IMR-90 (cell line): ENCODE results near the gene PPP1R16B. TPM values are rescaled to one million over a fixed set of nuclear protein-coding genes. Genes with fewer than 3 reads are reported as not detected.

Experiments
- ATAC-seq: fragments of 200-7000 bp; cut with Tn5 transposase; 2 replicates; pipeline ENCODE4 v1.9.1; 2020; ENCODE audit warnings: low read depth, mild to moderate bottlenecking, moderate library complexity
- BruUV-seq: library from RNA; stranded (reverse); fragments of 400-500 nt; replicated peaks from 2 replicates; lab custom pipeline; 2021; lab: Mats Ljungman, UMichigan
- CTCF ChIA-PET: fragments of 300-600 bp; formaldehyde crosslinking; extraction: SDS; loops from one replicate; lab custom pipeline; 2021; ENCODE audit warnings: antibody characterized with exemption; lab: Yijun Ruan, JAX
- POLR2A ChIA-PET: fragments of 300-600 bp; sonication (Branson Sonifier 250); formaldehyde crosslinking; loops from one replicate; lab custom pipeline; 2022; ENCODE audit warnings: antibody characterized with exemption; ENCODE audit not compliant: unreplicated experiment; lab: Charles Lee
- DNase-seq: peaks from one replicate; pipeline ENCODE4 v3.0.0; 2013
- H2AFZ ChIP-seq: replicated peaks from 2 replicates; pipeline ENCODE3; 2013; ENCODE audit warnings: low read length, mild to moderate bottlenecking; ENCODE audit not compliant: poor library complexity
- H2AK5ac ChIP-seq: 2 replicates; pipeline ENCODE4 v1.6.1; 2013; ENCODE audit warnings: low read depth, low read length, inconsistent platforms
- H2AK9ac ChIP-seq: replicated peaks from 2 replicates; pipeline ENCODE3; 2013; ENCODE audit warnings: mild to moderate bottlenecking, low read depth, low read length, moderate library complexity; ENCODE audit not compliant: poor library complexity
- H2BK120ac ChIP-seq: 2 replicates; pipeline ENCODE4 v1.6.1; 2013; ENCODE audit warnings: low read depth, low read length, inconsistent platforms
- H2BK15ac ChIP-seq: 3 replicates; pipeline ENCODE4 v1.6.1; 2013; ENCODE audit warnings: low read depth, low read length, inconsistent platforms
- H2BK20ac ChIP-seq: 2 replicates; pipeline ENCODE4 v1.6.1; 2013; ENCODE audit warnings: low read depth, mild to moderate bottlenecking, inconsistent platforms, low read length, moderate library complexity
- H2BK5ac ChIP-seq: 2 replicates; pipeline ENCODE4 v1.6.1; 2013; ENCODE audit warnings: mild to moderate bottlenecking, low read depth, low read length, inconsistent platforms; ENCODE audit not compliant: poor library complexity, severe bottlenecking
- H3K14ac ChIP-seq: replicated peaks from 2 replicates; pipeline ENCODE4 v1.6.1; 2013; ENCODE audit warnings: low read depth, low read length, inconsistent platforms
- H3K18ac ChIP-seq: 2 replicates; pipeline ENCODE4 v1.6.1; 2013; ENCODE audit warnings: low read depth, low read length, control low read depth
- H3K23ac ChIP-seq: 2 replicates; pipeline ENCODE4 v1.6.1; 2013; ENCODE audit warnings: low read depth, low read length, inconsistent platforms
- H3K27ac ChIP-seq: 2 replicates; pipeline ENCODE4 v1.5.1; 2013; ENCODE audit warnings: mild to moderate bottlenecking, control low read depth, low read length; ENCODE audit not compliant: insufficient read depth
- H3K27me3 ChIP-seq: 2 replicates; pipeline ENCODE4 v1.6.1; 2013; ENCODE audit warnings: low read length; ENCODE audit not compliant: control insufficient read depth, insufficient read depth
- H3K36me3 ChIP-seq: 2 replicates; pipeline ENCODE4 v1.6.1; 2013; ENCODE audit warnings: low read length, mixed read lengths; ENCODE audit not compliant: control insufficient read depth, insufficient read depth
- H3K4ac ChIP-seq: 2 replicates; pipeline ENCODE4 v1.6.1; 2013; ENCODE audit warnings: low read depth, low read length, inconsistent platforms
- H3K4me1 ChIP-seq: 2 replicates; pipeline ENCODE4 v1.6.1; 2013; ENCODE audit warnings: low read length, mixed read lengths; ENCODE audit not compliant: control insufficient read depth, insufficient read depth
- H3K4me2 ChIP-seq: 2 replicates; pipeline ENCODE4 v1.6.1; 2013; ENCODE audit warnings: low read depth, mild to moderate bottlenecking, control low read depth, low read length, moderate library complexity
- H3K4me3 ChIP-seq: 2 replicates; pipeline ENCODE4 v1.5.1; 2013; ENCODE audit warnings: low read depth, mild to moderate bottlenecking, control low read depth, low read length, moderate library complexity; ENCODE audit not compliant: insufficient read depth
- H3K56ac ChIP-seq: 2 replicates; pipeline ENCODE4 v1.6.1; 2013; ENCODE audit warnings: low read length, inconsistent platforms; ENCODE audit not compliant: insufficient read depth; ENCODE audit errors: extremely low read depth
- H3K79me1 ChIP-seq, 2 experiments: 2 replicates each; pipeline ENCODE4 v1.6.1; 2013; ENCODE audit warnings: low read length in 2 of 2, inconsistent platforms in 1 of 2, low read depth in 1 of 2
- H3K9ac ChIP-seq: 2 replicates; pipeline ENCODE4 v1.6.1; 2013; ENCODE audit warnings: low read depth, low read length, control low read depth
- H3K9me1 ChIP-seq: 2 replicates; pipeline ENCODE4 v1.6.1; 2013; ENCODE audit warnings: low read length, inconsistent platforms; ENCODE audit not compliant: insufficient read depth
- H3K9me3 ChIP-seq: 2 replicates; pipeline ENCODE4 v1.6.1; 2013; ENCODE audit warnings: low read length; ENCODE audit not compliant: control insufficient read depth, insufficient read depth
- H4K20me1 ChIP-seq: 2 replicates; pipeline ENCODE4 v1.6.1; 2013; ENCODE audit warnings: low read length, inconsistent platforms; ENCODE audit not compliant: insufficient read depth
- H4K5ac ChIP-seq: 2 replicates; pipeline ENCODE4 v1.6.1; 2013; ENCODE audit warnings: mild to moderate bottlenecking, low read depth, low read length, control low read depth
- H4K8ac ChIP-seq, 2 experiments: 2 replicates each; pipeline ENCODE4 v1.6.1; 2013; ENCODE audit warnings: low read depth in 2 of 2, low read length in 2 of 2, control low read depth in 1 of 2, inconsistent platforms in 1 of 2
- H4K91ac ChIP-seq: 2 replicates; pipeline ENCODE4 v1.6.1; 2013; ENCODE audit warnings: low read depth, low read length, inconsistent platforms; ENCODE audit not compliant: insufficient read depth
- BHLHE40 ChIP-seq: fragments of 150-350 bp; IDR thresholded peaks from 2 replicates; pipeline ENCODE4 v1.6.1; 2016; ENCODE audit warnings: mild to moderate bottlenecking, low read depth, low read length
- CEBPB ChIP-seq: IDR thresholded peaks from 2 replicates; pipeline ENCODE4 v1.6.1; 2012; ENCODE audit warnings: low read depth, low read length, improper control_type of control experiment
- CHD1 ChIP-seq: IDR thresholded peaks from 2 replicates; pipeline ENCODE4 v1.6.1; 2012; ENCODE audit warnings: low read depth, low read length, improper control_type of control experiment
- ELK1 ChIP-seq: fragments of 150-350 bp; IDR thresholded peaks from 2 replicates; pipeline ENCODE4 v1.6.1; 2016; ENCODE audit warnings: low read depth, mild to moderate bottlenecking, low read length, moderate library complexity, borderline replicate concordance
- FOS ChIP-seq: fragments of 150-350 bp; IDR thresholded peaks from 2 replicates; pipeline ENCODE4 v1.6.1; 2016; ENCODE audit warnings: low read depth, low read length
- MAFK ChIP-seq: IDR thresholded peaks from 2 replicates; pipeline ENCODE4 v1.6.1; 2012; ENCODE audit warnings: low read depth, low read length, improper control_type of control experiment
- MAZ ChIP-seq: IDR thresholded peaks from 2 replicates; pipeline ENCODE4 v1.6.1; 2012; ENCODE audit warnings: low read depth, mild to moderate bottlenecking, low read length, improper control_type of control experiment, moderate library complexity, borderline replicate concordance
- NFE2L2 ChIP-seq: fragments of 150-350 bp; IDR thresholded peaks from 2 replicates; pipeline ENCODE4 v1.6.1; 2016; ENCODE audit warnings: low read depth, mild to moderate bottlenecking, low read length
- POLR2A ChIP-seq: IDR thresholded peaks from 2 replicates; pipeline ENCODE4 v1.6.1; 2012; ENCODE audit warnings: mild to moderate bottlenecking, low read depth, low read length
- RAD21 ChIP-seq: IDR thresholded peaks from 2 replicates; pipeline ENCODE4 v1.6.1; 2012; ENCODE audit warnings: low read length, improper control_type of control experiment
- RCOR1 ChIP-seq: IDR thresholded peaks from 2 replicates; pipeline ENCODE4 v1.6.1; 2012; ENCODE audit warnings: mild to moderate bottlenecking, low read length, improper control_type of control experiment; ENCODE audit not compliant: insufficient replicate concordance
- RFX5 ChIP-seq: IDR thresholded peaks from 2 replicates; pipeline ENCODE4 v1.8.0; 2012; ENCODE audit warnings: low read depth, mild to moderate bottlenecking, low read length, moderate library complexity
- WGBS, 2 experiments: methylation state at CpG; one replicate each; pipeline versions ENCODE4 v1.1.5 to v1.1.7; 2013; ENCODE audit warnings: missing lambda C conversion rate in 2 of 2; ENCODE audit not compliant: insufficient read length in 1 of 2; ENCODE audit errors: extremely low coverage in 2 of 2; 5-methylcytosine and 5-hydroxymethylcytosine counted together
- dilution Hi-C: fragments of 300-500 bp; cut with HindIII; formaldehyde crosslinking; loops from one replicate; pipeline ENCODE4 v1.14.3; 2018; ENCODE audit warnings: low sequenced_read_pairs; ENCODE audit not compliant: unreplicated experiment
- in situ Hi-C: fragments of 300-500 bp; cut with MboI; formaldehyde crosslinking; loops from 3 replicates; pipeline ENCODE4 v1.14.3; 2019; ENCODE audit warnings: low sequenced_read_pairs, inconsistent platforms, mixed read lengths
- intact Hi-C: fragments of 100-400 bp; cut with micrococcal nuclease; formaldehyde crosslinking; loops from 2 replicates; pipeline ENCODE4 v1.10.0; 2022
- polyA plus RNA-seq, 3 experiments: library from polyadenylated mRNA; depleted of rRNA; stranded (reverse); fragments of >200 nt; gene quantifications; 2 replicates each; pipeline ENCODE4 v1.2.3, GENCODE V29; 2012; ENCODE audit warnings: low replicate concordance in 1 of 3
- total RNA-seq: library from RNA; depleted of rRNA; stranded (reverse); fragments of >200 nt; gene quantifications from 2 replicates; pipeline ENCODE4 v1.2.3, GENCODE V29; 2012
- TF ChIP-seq, protein P1 (sequence below): fragments of 150-350 bp; IDR thresholded peaks from 2 replicates; pipeline ENCODE4 v1.6.1; 2017; ENCODE audit warnings: mild to moderate bottlenecking, antibody characterized with exemption, low read length, low read depth
- TF ChIP-seq, protein P2 (sequence below): conservative IDR thresholded peaks from 2 replicates; pipeline ENCODE4 v1.5.1; 2012; ENCODE audit warnings: mild to moderate bottlenecking, low read depth, low read length, improper control_type of control experiment

Gene PPP1R16B
- total and polyA plus RNA-seq, 2 of the 4 experiments (the other 2 are of a cell fraction), result not detected

- H2BK5ac ChIP-seq, result no peak overlapping the region
- DNase-seq (no peak), ATAC-seq (no peak)
- H4K20me1 ChIP-seq, result peaks cover 6% of the 10 kb centered on the region; the same call in 1 of the 2 replicates
- H2BK20ac ChIP-seq, result no peak overlapping the region
- ChIA-PET CTCF (no interaction called here), POLR2A (interaction anchor here (1.0 kb wide), 1 partner anchor 8 kb away, joined by 3 read pairs; no protein-coding TSS in a partner anchor)
- H3K27ac ChIP-seq, result no peak overlapping the region
- no peak overlapping the region for H3K4me2 ChIP-seq
- intact Hi-C loops, result no loop called here
- no peaks in the 10 kb centered on the region for H3K27me3 ChIP-seq
- H2AK9ac ChIP-seq, result no peak overlapping the region
- no peak overlapping the region for H3K4me3 ChIP-seq
- BruUV-seq, result no TSS peak
- no peak overlapping the region for H4K91ac ChIP-seq
- TF ChIP-seq RAD21 (no peak), ELK1 (no peak), MAFK (no peak), FOS (no peak), RCOR1 (no peak), NFE2L2 (no peak), CHD1 (no peak), RFX5 (no peak), BHLHE40 (no peak), MAZ (no peak), CEBPB (no peak), POLR2A (no peak)
- TF ChIP-seq, protein P1, sequence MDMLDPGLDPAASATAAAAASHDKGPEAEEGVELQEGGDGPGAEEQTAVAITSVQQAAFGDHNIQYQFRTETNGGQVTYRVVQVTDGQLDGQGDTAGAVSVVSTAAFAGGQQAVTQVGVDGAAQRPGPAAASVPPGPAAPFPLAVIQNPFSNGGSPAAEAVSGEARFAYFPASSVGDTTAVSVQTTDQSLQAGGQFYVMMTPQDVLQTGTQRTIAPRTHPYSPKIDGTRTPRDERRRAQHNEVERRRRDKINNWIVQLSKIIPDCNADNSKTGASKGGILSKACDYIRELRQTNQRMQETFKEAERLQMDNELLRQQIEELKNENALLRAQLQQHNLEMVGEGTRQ, result no peak
- TF ChIP-seq, protein P2, sequence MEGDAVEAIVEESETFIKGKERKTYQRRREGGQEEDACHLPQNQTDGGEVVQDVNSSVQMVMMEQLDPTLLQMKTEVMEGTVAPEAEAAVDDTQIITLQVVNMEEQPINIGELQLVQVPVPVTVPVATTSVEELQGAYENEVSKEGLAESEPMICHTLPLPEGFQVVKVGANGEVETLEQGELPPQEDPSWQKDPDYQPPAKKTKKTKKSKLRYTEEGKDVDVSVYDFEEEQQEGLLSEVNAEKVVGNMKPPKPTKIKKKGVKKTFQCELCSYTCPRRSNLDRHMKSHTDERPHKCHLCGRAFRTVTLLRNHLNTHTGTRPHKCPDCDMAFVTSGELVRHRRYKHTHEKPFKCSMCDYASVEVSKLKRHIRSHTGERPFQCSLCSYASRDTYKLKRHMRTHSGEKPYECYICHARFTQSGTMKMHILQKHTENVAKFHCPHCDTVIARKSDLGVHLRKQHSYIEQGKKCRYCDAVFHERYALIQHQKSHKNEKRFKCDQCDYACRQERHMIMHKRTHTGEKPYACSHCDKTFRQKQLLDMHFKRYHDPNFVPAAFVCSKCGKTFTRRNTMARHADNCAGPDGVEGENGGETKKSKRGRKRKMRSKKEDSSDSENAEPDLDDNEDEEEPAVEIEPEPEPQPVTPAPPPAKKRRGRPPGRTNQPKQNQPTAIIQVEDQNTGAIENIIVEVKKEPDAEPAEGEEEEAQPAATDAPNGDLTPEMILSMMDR, result no peak
- H3K9me1 ChIP-seq, result peaks cover 32% of the 10 kb centered on the region
- dilution Hi-C loops, result no loop called here
- no peak overlapping the region for H3K4ac ChIP-seq
- WGBS, 2 experiments, result 100% methylated on average over 2 of the region's 5 CpGs; no CpG with 5 or more reads in 1 of the 2 experiments
- in situ Hi-C loops, result no loop called here
- no peak overlapping the region for H2BK120ac ChIP-seq
- H3K9me3 ChIP-seq, result no peaks in the 10 kb centered on the region
- H3K23ac ChIP-seq, result no peak overlapping the region
- peaks cover 57 to 75% of the 10 kb centered on the region in 2 experiments for H3K79me1 ChIP-seq
- H2AK5ac ChIP-seq, result no peak overlapping the region
- peaks cover 1% of the 10 kb centered on the region; the same call in 1 of the 2 replicates for H3K36me3 ChIP-seq
- no peak overlapping the region for H4K8ac ChIP-seq
- H3K4me1 ChIP-seq, result peaks cover 4% of the 10 kb centered on the region
- no peak overlapping the region for H3K14ac ChIP-seq
- no peak overlapping the region for H4K5ac ChIP-seq
- H3K56ac ChIP-seq, result no peak overlapping the region
- no peak overlapping the region for H3K18ac ChIP-seq
- no peak overlapping the region for H2AFZ ChIP-seq
- H3K9ac ChIP-seq, result no peak overlapping the region
- no peak overlapping the region for H2BK15ac ChIP-seq
Observed at GRCh38 chr20:38940644-38941043, 135.1 kb downstream of the PPP1R16B start.
